HG03378 (cell line): ENCODE measurements around the gene DGKD.
"Not testable (repeated sequence)": the region's sequence is repeated elsewhere in the genome, so short reads cannot be mapped to it uniquely, and the experiment has no call there.

Source experiments
- ATAC-seq: cut with Tn5 transposase; IDR thresholded peaks from one replicate; pipeline ENCODE4 v1.9.1; 2021; ENCODE audit warnings: mild to moderate bottlenecking, moderate library complexity; ENCODE audit not compliant: unreplicated experiment

Gene DGKD

GRCh38 chr2:233353769-233354499 lies at the start of gene DGKD:
TSS of gene DGKD (plus strand) at chr2:233354494. CDS start at chr2:233354519, 25 bp downstream.
- ATAC-seq, result peak; percentile 30

DNA sequence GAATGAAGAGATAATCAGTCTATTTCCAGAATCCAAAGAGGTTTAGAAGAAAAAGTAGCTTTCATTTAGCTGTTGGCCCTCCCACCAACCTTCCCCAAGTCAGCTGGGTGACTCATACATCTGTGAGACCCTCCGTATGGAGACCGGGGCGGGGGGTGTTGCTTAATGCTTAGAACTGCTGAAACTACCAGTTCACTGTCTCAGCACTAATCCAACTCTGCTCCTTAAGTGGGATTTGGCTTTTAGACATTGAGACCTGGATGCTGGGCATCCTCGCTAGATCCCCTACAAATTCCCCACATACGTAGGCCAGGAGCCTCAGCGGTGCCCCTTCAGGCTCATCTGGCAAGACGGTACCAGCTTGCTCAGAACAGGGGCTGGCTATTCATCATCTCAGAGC lies 46.7 kb upstream of the DGKD start, which contains the start of gene SAG:
TSS of gene SAG (plus strand) at position 252 of the 400 bp plus-strand sequence. CDS start 1,374 bp downstream, outside the sequence.
- no peak for ATAC-seq

DNA sequence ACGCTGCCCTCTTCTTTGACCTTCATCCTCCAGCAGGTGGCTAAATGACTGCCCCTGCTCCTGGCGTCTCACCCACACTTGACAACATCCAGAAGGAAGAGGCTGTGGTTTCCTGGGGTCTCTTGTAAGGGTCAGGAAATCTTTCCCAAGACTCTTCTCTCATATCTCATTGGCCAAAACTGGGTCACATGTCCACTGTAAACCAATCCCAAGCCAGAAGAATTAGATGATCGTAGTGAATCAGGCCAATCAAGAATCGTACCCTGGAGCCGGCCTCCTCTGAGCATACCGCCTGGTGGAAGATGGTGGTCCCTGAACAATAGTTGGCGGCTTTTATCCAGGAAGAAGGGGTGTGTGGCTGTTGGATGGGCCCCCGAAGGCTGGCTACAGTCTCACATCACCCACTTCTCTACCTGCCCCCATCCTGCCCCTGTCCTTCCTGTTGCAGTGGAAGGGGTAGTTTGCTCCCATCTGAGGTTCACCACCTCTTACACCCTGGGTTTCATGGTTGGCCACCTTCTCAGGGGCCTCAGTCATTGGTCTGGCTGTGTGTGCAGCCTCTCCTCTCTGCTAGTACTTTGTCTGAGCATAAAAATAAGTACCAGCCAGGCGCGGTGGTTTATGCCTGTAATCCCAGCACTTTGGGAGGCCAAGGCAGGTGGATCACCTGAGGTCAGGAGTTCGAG lies 42.9 kb upstream of the DGKD start:
- no peak for ATAC-seq

- no peak for ATAC-seq
These were observed 41.4 kb upstream of the DGKD start for GRCh38 chr2:233312874-233313273.

- no peak for ATAC-seq
These were observed 39.9 kb upstream of the DGKD start for GRCh38 chr2:233314180-233314925.

GRCh38 chr2:233317196-233317943 lies 36.9 kb upstream of the DGKD start:
- no peak for ATAC-seq

- ATAC-seq, result no peak
These were observed 35.0 kb upstream of the DGKD start for GRCh38 chr2:233319256-233319655.

DNA sequence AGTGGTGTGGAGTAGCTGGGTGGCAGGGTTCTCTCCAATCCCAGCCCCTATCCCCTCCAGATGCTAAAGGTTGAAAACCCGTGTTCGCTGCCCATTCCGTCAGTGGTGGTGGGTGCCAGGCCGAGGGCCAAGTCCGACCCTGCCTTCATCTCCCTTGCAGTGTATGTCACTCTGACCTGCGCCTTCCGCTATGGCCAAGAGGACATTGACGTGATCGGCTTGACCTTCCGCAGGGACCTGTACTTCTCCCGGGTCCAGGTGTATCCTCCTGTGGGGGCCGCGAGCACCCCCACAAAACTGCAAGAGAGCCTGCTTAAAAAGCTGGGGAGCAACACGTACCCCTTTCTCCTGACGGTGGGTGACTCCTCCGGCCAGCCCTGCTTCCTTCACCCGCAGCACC lies 33.8 kb upstream of the DGKD start:
- no peak for ATAC-seq

DNA sequence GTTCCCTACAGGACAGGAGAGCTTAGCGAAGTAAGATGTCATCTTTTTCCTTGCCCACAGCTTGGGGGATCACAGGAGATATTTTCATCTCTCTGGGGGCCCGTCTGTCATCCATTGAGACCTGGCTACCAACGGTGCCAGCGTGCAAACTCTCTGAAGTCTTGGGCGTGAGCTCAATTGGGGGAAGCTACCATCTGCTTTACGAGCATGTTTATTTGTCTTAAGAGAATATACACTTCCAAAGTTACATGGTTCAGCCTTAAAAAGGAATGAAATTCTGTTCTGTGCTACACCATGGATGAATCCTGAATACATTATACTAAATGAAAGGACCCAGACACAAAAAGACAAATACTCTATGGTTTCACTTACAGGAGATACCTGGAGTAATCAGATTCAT lies 33.1 kb upstream of the DGKD start:
- ATAC-seq, result no peak

DNA sequence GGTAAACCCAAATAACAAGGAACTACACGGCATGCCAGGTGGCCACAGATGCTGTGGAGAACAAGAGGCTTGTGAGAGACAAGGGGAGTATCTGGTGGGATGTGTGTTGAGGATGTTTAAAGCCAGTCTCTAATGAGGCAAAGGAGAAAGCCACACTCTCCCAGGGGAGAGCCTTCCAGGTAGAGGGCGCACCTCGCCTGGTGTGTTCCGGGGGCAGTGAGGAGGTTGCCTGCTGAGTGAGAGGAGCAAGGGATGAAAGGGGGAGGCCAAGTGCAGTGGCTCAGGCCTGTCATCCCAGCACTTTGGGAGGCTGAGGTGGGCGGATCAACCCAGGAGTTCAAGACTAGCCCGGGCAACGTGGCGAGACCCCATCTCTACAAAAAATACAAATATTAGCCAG lies 30.4 kb upstream of the DGKD start:
- ATAC-seq, result no peak

- ATAC-seq, result no peak
These were observed 29.0 kb upstream of the DGKD start for GRCh38 chr2:233325256-233325655.

- no peak for ATAC-seq
These were observed 28.5 kb upstream of the DGKD start for GRCh38 chr2:233325814-233326213.

- no peak for ATAC-seq
These were observed 27.8 kb upstream of the DGKD start for GRCh38 chr2:233326500-233326899.

DNA sequence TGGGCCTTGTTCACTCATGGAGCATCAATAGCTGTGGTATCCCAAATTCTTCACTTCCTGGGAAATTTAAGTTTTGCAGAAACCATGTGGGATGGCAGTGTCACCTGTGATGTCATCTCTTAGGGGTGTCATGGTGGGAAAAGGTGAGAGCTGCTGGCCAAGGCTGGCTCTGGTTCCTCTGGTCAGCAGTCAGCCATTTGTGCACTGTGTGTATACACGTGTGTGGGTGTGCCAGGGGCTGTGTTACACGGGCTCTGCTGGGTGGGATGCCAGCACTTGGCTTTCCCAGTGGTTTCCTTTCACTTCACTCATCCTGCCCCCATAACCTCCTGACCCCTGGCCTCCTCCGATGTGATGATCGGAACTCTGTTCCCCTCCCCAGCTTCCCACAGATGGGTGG lies 25.4 kb upstream of the DGKD start:
- ATAC-seq, result no peak

DNA sequence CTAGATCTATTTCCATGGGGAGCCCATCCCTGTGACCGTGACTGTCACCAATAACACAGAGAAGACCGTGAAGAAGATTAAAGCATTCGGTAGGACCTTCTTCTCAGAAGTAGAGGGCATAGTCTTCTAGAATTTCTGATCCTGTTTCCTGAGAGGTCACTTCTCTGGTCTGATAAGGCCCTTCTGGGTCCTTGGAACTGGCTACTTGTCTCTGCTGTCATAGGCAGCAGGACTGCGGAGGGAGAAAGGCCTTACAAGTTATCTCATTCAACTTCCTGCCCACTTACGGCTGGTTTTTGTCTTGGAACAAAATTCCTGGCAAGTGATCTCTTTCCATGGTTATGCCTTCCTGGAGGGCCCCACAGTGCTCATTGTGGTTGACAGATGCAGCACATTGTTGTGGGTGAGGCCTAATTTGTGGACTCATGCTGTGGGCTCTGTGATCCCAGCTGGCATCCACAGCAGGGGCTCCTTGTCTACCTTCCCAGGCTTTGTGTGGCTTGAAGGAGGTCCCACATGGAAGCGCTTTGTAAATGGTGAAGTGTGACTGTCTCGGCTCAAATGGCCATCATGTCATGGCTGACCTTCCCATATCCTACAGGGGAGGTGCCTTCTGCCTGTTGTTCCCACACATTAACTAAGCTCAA lies 24.7 kb upstream of the DGKD start:
- ATAC-seq, result no peak

- peak; percentile 89 for ATAC-seq
These were observed 22.8 kb upstream of the DGKD start for GRCh38 chr2:233331536-233331935.

DNA sequence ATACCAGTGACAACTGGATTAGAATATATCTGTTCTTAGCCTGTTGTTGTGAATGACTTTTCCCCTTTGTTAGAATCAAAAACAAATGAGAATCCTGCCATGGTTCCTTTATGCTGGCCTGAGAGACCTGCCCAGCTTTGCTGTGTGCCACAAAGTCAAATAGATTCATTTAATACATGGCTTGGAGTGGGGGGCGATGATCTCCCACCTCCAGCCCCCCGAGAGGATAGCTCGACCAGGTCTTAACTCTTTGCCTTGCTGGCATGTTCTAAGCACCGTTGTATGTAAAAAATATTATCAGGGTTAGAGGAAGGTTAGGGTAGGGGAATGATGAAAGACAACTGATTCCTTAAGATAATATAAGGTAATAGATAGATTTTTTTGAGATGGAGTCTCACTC lies 22.2 kb upstream of the DGKD start:
- no peak for ATAC-seq

DNA sequence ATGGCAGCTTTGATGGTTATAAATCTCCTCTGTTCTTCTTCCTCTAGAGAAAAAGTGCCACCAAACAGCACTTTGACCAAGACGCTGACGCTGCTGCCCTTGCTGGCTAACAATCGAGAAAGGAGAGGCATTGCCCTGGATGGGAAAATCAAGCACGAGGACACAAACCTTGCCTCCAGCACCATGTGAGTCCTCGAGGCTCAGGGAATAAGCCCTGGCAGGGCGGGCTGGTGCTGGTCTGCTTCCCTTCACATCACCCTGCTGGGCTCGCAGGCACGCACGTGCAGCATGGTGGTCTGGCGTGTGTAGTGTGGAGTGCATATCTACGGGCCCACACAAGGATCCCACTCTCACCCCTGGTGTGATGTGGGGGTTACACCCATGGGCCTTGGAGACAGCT lies 19.4 kb upstream of the DGKD start:
- no peak for ATAC-seq

- ATAC-seq, result not testable (repeated sequence)
These were observed 18.2 kb upstream of the DGKD start for GRCh38 chr2:233336091-233336490.

DNA sequence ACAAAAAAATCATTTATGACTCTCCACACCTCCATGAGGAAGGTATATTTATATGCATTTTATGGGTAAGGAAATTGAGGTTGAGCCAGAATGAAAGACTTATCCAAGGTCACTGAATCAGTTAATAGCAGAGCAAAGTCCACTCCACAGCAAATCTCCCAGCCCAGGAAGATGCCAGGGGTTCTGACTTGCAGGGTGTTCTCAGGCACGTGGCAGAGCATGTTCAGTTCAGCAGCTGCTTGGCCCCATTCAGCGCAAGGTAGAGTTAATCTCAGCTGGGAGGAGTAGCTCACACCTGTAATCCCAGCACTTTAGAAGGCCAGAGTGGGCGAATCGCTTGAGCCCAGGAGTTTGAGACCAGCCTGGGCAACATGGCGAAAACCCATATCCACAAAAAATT lies 17.8 kb upstream of the DGKD start:
- no peak for ATAC-seq

- ATAC-seq, result no peak
These were observed 16.2 kb upstream of the DGKD start for GRCh38 chr2:233338046-233338445.
